SK-N-DZ (cell line): ENCODE measurements around the gene ZNF3.

Source experiments
- DNase-seq: peaks from one replicate; pipeline ENCODE4 v3.0.0-alpha.2; 2015; ENCODE audit warnings: low spot score
- small RNA-seq, 2 experiments: library from RNA; depleted of rRNA; stranded (forward); fragments of <200 nt; gene quantifications; one replicate each; pipeline ENCODE3, GENCODE V24; 2014

Gene ZNF3

DNA sequence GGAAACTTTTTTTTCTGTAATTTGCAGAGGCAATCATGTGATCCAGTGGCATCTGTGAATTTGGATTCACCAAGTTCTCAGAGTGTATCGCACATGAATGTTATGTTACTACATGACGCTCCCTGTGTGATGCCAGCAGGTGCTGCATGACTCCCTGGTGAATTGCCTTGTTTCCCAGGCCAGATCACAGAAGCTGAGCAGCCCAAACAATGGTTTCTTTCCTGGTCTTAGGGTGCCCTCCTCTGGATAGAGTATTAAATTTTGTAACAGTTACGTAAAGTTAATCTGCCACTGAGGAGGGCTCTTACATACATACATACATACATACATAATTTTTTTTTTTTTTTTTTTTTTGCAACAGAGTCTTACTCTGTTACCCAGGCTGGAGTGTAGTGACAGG is 28.3 kb downstream of the ZNF3 start:
- DNase-seq: peak; percentile 52

GRCh38 chr7:100051611-100052010 is 29.9 kb downstream of the ZNF3 start:
- no peak for DNase-seq

GRCh38 chr7:100049441-100050291 is 31.9 kb downstream of the ZNF3 start, which contains the start of gene ZSCAN21:
TSS of gene ZSCAN21 (plus strand) at chr7:100049774. CDS start at chr7:100057007, 7,233 bp downstream.
- DNase-seq: peak; percentile 84

GRCh38 chr7:100048680-100049079 is 32.8 kb downstream of the ZNF3 start:
- no peak for DNase-seq

DNA sequence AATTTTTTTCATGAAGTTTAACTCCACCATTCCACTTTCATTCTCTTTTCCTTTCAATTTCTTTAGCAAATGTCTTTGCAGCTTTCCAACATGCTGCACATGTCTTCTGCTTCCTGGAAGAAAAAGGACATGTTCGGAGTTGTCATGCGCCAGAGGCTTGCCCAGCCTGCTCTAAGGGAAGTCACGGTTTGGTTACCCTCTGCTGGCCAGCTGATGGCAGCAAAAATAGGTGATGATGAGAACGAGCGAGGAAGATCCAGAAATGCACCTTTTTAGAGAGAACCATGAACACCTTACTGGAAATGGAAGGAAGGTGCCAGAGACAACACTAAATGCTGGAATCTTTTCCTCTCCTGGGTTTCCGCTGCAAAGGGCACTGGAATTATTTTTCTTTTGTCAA is 36.8 kb downstream of the ZNF3 start:
- DNase-seq: no peak

DNA sequence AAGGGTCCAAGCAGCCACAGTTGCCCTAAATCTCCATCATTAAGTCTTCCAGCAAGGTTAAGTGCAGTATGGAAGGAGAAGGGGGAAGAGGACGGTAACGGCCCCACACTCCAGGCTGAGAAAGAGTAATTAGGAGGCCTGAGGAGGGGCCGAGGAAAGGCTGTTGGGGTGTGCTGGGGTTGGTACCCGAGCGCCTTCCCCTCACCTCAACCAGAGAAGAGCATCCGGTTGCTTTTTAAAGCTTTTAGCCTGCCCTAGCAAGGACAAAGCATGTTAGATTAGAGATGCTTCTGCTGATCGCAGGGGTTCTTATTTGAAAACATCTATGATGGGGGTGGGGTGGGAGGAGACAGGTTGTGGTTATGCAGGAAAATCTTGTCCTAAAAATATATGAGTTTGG is 40.9 kb downstream of the ZNF3 start:
- no peak for DNase-seq

DNA sequence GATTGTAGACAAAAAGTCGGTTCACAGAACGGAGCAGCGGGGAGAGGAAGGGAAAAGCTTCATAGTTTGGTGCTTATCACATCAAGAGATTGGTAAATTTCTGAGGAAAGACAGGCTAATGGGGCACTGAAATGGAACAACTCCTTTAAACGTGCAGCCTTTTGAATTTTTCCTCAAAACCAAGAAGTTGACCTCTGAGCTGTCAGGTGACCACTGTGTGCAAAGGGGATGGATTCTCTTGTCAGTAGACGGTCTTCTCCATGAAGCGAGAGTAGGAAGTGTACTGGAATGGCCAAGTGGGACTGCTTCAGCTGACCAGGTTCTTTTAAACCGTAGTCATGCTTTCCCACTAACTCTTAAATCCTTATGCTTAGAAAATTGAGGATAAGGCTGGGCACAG is 43.2 kb downstream of the ZNF3 start:
- no peak for DNase-seq

DNA sequence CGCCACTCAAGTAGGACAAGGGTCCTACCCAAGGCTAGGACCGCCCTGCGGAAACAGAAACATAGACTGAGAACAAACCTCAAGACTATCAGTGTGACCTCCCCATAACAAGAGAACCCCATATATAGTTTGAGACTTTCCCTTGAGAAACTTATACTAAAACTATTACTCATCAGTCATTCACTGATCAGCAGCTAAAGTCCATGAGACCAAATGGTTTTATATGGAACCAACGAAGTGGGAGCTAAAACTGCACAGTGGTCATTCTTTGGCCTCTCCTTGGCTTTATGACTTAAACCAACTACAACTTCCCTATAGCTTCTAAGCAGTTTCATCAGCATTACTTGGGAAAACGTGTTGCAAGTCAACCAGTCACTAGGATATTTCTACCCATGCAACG is 45.6 kb downstream of the ZNF3 start:
- DNase-seq: no peak

- DNase-seq: no peak
These were observed 46.5 kb downstream of the ZNF3 start for GRCh38 chr7:100034871-100035510.

GRCh38 chr7:100033526-100033925 is 48.0 kb downstream of the ZNF3 start:
- no peak for DNase-seq

GRCh38 chr7:100029596-100029995 is 51.9 kb downstream of the ZNF3 start:
- no peak for DNase-seq

DNA sequence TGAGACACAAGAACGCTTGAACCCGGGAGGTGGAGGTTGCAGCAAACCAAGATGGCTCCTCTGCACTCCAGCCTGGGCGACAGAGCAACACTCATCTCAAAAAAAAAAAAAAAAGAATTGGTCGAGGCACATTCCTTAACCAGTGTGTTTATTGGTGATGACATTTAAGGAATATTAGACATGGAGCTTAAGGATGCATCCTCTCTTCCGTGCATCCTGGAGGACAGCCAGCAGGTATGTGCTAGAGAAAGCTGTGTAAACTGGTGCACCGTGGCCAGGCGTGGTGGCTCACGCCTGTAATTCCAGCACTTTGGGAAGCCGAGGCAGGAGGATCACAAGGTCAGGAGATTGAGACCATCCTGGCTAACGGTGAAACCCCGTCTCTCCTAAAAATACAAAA is 54.3 kb downstream of the ZNF3 start:
- DNase-seq: no peak

DNA sequence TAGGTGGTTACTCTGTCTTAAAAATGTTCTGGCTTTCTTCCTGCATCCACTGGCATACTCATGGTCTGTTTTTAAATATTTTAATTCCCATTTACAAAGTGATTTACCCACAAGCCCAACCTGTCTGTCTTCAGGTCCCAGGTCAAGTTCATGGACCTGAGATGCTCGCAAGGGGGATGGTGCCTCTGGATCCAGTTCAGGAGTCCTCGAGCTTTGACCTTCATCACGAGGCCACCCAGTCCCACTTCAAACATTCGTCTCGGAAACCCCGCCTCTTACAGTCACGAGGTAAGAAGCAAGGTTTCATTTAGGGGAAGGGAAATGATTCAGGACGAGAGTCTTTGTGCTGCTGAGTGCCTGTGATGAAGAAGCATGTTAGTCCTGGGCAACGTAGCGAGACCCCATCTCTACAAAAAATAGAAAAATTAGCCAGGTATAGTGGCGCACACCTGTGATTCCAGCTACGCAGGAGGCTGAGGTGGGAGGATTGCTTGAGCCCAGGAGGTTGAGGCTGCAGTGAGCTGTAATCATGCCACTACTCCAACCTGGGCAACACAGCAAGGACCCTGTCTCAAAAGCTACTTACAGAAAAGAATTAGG is 57.4 kb downstream of the ZNF3 start:
- no peak for DNase-seq

DNA sequence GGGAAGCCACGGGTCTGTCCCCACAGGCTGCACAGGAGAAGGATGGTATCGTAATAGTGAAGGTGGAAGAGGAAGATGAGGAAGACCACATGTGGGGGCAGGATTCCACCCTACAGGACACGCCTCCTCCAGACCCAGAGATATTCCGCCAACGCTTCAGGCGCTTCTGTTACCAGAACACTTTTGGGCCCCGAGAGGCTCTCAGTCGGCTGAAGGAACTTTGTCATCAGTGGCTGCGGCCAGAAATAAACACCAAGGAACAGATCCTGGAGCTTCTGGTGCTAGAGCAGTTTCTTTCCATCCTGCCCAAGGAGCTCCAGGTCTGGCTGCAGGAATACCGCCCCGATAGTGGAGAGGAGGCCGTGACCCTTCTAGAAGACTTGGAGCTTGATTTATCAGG is 58.0 kb downstream of the ZNF3 start:
- DNase-seq: no peak

DNA sequence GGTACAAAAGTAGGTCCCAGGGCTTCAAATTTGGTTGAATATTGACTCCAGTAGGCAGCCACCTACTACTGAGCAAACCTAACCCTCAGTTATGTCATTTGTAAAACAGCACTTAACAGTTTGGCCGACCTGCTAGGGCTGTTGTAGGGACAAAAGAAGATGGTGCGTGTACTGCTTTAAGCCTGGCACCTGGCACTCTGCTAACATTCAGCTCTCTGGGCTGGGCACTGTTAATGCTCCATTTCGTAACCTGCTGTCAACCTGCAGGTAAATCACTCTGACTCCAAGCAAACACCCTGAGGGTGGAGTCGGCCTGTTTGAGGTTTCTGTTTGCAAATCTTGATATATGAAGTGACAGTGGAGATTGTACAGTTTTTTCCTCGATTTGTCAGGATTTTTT is 58.9 kb downstream of the ZNF3 start:
- DNase-seq: no peak

DNA sequence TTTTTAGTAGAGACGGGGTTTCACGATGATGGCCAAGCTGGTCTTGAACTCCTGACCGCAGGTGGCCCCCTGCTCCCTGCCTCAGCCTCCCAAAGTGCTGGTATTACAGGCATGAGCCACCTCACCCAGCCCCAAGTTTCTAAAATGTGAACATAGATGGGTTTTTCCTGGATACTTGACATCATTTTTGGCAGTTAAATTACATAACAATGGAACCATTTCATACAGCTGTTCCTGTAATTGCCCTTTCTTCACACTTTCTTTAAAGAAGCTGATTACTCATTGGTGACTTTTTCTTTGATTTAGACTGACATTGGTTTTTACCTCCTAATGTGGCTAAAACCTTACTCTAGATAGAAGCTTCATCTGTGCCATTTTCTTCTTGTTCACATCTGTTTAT is 60.2 kb downstream of the ZNF3 start:
- DNase-seq: no peak

Small RNA genes lying within 50 kb of the gene (small RNA-seq; reads per million reads assigned to genes)
- gene MIR106B (19.1 to 164 reads per million in 2 experiments), gene MIR25 (366 to 4,459 reads per million in 2 experiments), gene MIR93 (161 to 1,246 reads per million in 2 experiments)
